Prostate gland (tissue), 2 donors: ENCODE data around the gene FGA. TPM values are rescaled to one million over a fixed set of nuclear protein-coding genes. Genes with fewer than 3 reads are reported as not detected.

Experiments
- DNase-seq: peaks from one replicate; pipeline ENCODE4 v3.0.0-alpha.2; 2019; ENCODE audit warnings: low spot score
- H3K27ac ChIP-seq, 2 donors: fragments of 200-600 bp; sonication (generic); 2 replicates each; pipeline ENCODE4 v1.5.1; 2017 to 2019
- H3K27me3 ChIP-seq: fragments of 200-600 bp; sonication (generic); replicated peaks from 2 replicates; pipeline ENCODE4 v1.5.1; 2019; ENCODE audit not compliant: insufficient read depth
- H3K36me3 ChIP-seq, 2 donors: fragments of 200-600 bp; sonication (generic); 1 replicate in 1 of 2; 2 replicates in 1 of 2; pipeline versions ENCODE4 v1.5.1 to v1.8.1; 2017 to 2019
- H3K4me1 ChIP-seq: fragments of 200-600 bp; sonication (generic); replicated peaks from 2 replicates; pipeline ENCODE4 v1.5.1; 2019
- H3K4me3 ChIP-seq, 2 donors: fragments of 200-600 bp; sonication (generic); 2 replicates each; pipeline ENCODE4 v1.5.1; 2017 to 2019
- H3K9me3 ChIP-seq: fragments of 200-600 bp; sonication (generic); 2 replicates; pipeline ENCODE4 v1.5.1; 2017
- CTCF ChIP-seq, 4 experiments: fragments of 200-600 bp in 2 of 4; fragments of 450-650 bp in 2 of 4; sonication (generic) in 2 of 4; IDR thresholded peaks; 1 replicate in 3 of 4; 2 replicates in 1 of 4; pipeline ENCODE4 v1.5.1; 2016 to 2019; ENCODE audit warnings: antibody characterized with exemption in 4 of 4, mild to moderate bottlenecking in 2 of 4, moderate library complexity in 2 of 4
- POLR2A ChIP-seq: fragments of 450-650 bp; IDR thresholded peaks from one replicate; pipeline ENCODE4 v1.6.1; 2016; ENCODE audit warnings: antibody characterized with exemption, mild to moderate bottlenecking
- POLR2AphosphoS5 ChIP-seq: sonication (generic); formaldehyde crosslinking; IDR thresholded peaks from one replicate; pipeline ENCODE4 v1.6.1; 2017; ENCODE audit warnings: antibody characterized with exemption
- WGBS: methylation state at CpG from one replicate; pipeline ENCODE4 v1.1.5; 2018; 5-methylcytosine and 5-hydroxymethylcytosine counted together
- intact Hi-C: fragments of 100-400 bp; cut with DNase I; formaldehyde crosslinking; loops from one replicate; pipeline ENCODE4 v1.14.2; 2022
- small RNA-seq, 2 donors: library from RNA; depleted of rRNA; stranded (forward); fragments of <200 nt; gene quantifications; one replicate each; pipeline ENCODE3, GENCODE V24; 2016
- total RNA-seq, 2 donors: library from RNA; depleted of rRNA; stranded (reverse); fragments of >200 nt; gene quantifications; one replicate each; pipeline ENCODE4 v1.1.0, GENCODE V29; 2016

FGA gene
- total RNA-seq, 2 donors from 2014 or later, result 0.68 TPM; not detected in 1

GRCh38 chr4:154545689-154546088 is 44.9 kb downstream of the FGA start:
- peaks cover 5 to 15% of the 10 kb centered on the region in 2 donors for H3K36me3 ChIP-seq
- no peak for DNase-seq
- no peak overlapping the region for H3K27ac ChIP-seq
- TF ChIP-seq POLR2AphosphoS5, result no peak
- no peak for TF ChIP-seq CTCF (IDR thresholded peaks at IDR 0.05)
- TF ChIP-seq POLR2A, result no peak
- no peaks in the 10 kb centered on the region for H3K9me3 ChIP-seq
- H3K27me3 ChIP-seq, result no peaks in the 10 kb centered on the region
- intact Hi-C loops, result no loop called here
- no peak overlapping the region for H3K4me3 ChIP-seq
- 88% methylated on average over 4 of the region's 4 CpGs for WGBS
- peaks cover 3% of the 10 kb centered on the region for H3K4me1 ChIP-seq

GRCh38 chr4:154542271-154542879 is 48.2 kb downstream of the FGA start:
- no peaks in the 10 kb centered on the region for H3K4me1 ChIP-seq
- H3K27ac ChIP-seq, result no peak overlapping the region
- 87% methylated on average over 4 of the region's 4 CpGs for whole genome bisulfite sequencing
- intact Hi-C loops, result no loop called here
- H3K4me3 ChIP-seq, result no peak overlapping the region
- TF ChIP-seq CTCF (IDR thresholded peaks at IDR 0.05) (no peak), POLR2AphosphoS5 (no peak), POLR2A (no peak)
- no peaks in the 10 kb centered on the region for H3K27me3 ChIP-seq
- H3K36me3 ChIP-seq, result peaks cover 5 to 15% of the 10 kb centered on the region in 2 donors
- H3K9me3 ChIP-seq, result no peaks in the 10 kb centered on the region
- DNase-seq, result no peak

Small RNAs within 50 kb of the gene (small RNA-seq; reads per million reads assigned to genes)
- gene RNU6-1285P, result 0 reads per million in 2 donors

Other genes with a start within 250 kb of the FGA start
- gene DCHS2, start 98.9 kb downstream of the FGA start, total RNA-seq, result 1 to 10 TPM; 1.8 to 2.2 TPM
- 10 to 100 TPM; 28.2 to 48.3 TPM for gene PLRG1, start 40.3 kb downstream of the FGA start, total RNA-seq
- gene FGB, start 27.7 kb downstream of the FGA start, total RNA-seq, result not detected
- gene FGG, start 21.9 kb upstream of the FGA start, total RNA-seq, result not detected
- 1 to 10 TPM in 1 of 2 donors, under 1 TPM in 1; 0.64 to 3.0 TPM for gene LRAT, start 153.3 kb upstream of the FGA start, total RNA-seq
- 10 to 100 TPM in 1 of 2 donors, not detected in 1; 11.9 TPM for gene RBM46, start 190.5 kb upstream of the FGA start, total RNA-seq